HEK293 (cell line): ENCODE measurements around the gene ELOVL4.

Experiments used
- CTCF ChIA-PET: fragments of 350-600 bp; formaldehyde crosslinking; extraction: SDS; loops from one replicate; lab custom pipeline; 2021; ENCODE audit warnings: antibody characterized with exemption; lab: Yijun Ruan, JAX
- POLR2A ChIA-PET: fragments of 300-600 bp; formaldehyde crosslinking; extraction: SDS; loops from one replicate; lab custom pipeline; 2020; ENCODE audit warnings: antibody characterized with exemption, inconsistent platforms; lab: Yijun Ruan, JAX
- H3K27ac ChIP-seq: fragments of 200-500 bp; sonication (Bioruptor generic); 2 replicates; pipeline ENCODE4 v1.5.1; 2014; ENCODE audit warnings: low read depth, low read length, control low read depth, inconsistent platforms; ENCODE audit errors: extremely low read depth
- H3K36me3 ChIP-seq, 2 experiments: fragments of 200-500 bp in 1 of 2; sonication (Bioruptor generic) in 1 of 2; 1 replicate in 1 of 2; 2 replicates in 1 of 2; pipeline ENCODE4 v1.5.1; 2014 to 2017; ENCODE audit warnings: inconsistent platforms in 2 of 2, low read length in 2 of 2; ENCODE audit not compliant: control insufficient read depth in 2 of 2, insufficient read depth in 1 of 2
- H3K4me1 ChIP-seq: fragments of 200-500 bp; sonication (Bioruptor generic); 2 replicates; pipeline ENCODE4 v1.5.1; 2014; ENCODE audit warnings: mild to moderate bottlenecking, low read length, inconsistent platforms; ENCODE audit not compliant: control insufficient read depth, insufficient read depth
- H3K4me3 ChIP-seq: 2 replicates; pipeline ENCODE4 v1.5.1; 2011; ENCODE audit warnings: low read depth, mild to moderate bottlenecking, control low read depth, low read length, moderate library complexity
- H3K9me3 ChIP-seq: fragments of 200-500 bp; sonication (Bioruptor generic); 2 replicates; pipeline ENCODE4 v1.5.1; 2014; ENCODE audit warnings: low read depth, low read length, inconsistent platforms; ENCODE audit not compliant: control insufficient read depth, insufficient read depth
- IKZF3 ChIP-seq: fragments of 450-650 bp; IDR thresholded peaks from 2 replicates; pipeline ENCODE4 v1.5.0; 2018; ENCODE audit warnings: missing biosample characterization, mild to moderate bottlenecking, missing genetic modification characterization, moderate library complexity
- MEIS1 ChIP-seq: sonication (generic); formaldehyde crosslinking; IDR thresholded peaks from 2 replicates; pipeline ENCODE4 v1.8.1; 2022; ENCODE audit warnings: missing genetic modification reagents, mild to moderate bottlenecking, borderline replicate concordance
- REPIN1 ChIP-seq: fragments of 450-650 bp; formaldehyde crosslinking; IDR thresholded peaks from 2 replicates; pipeline ENCODE4 v1.5.1; 2017; ENCODE audit warnings: missing biosample characterization, missing genetic modification characterization, low read depth
- SETDB1 ChIP-seq: IDR thresholded peaks from one replicate; pipeline ENCODE4 v1.6.1; 2017; ENCODE audit warnings: mild to moderate bottlenecking, low read length, moderate library complexity, mixed read lengths; ENCODE audit not compliant: insufficient read length
- TSHZ1 ChIP-seq: fragments of 450-650 bp; formaldehyde crosslinking; IDR thresholded peaks from 2 replicates; pipeline ENCODE4 v1.5.1; 2016; ENCODE audit warnings: missing biosample characterization, missing genetic modification characterization, borderline replicate concordance
- ZFP3 ChIP-seq: fragments of 450-650 bp; formaldehyde crosslinking; IDR thresholded peaks from 2 replicates; pipeline ENCODE4 v1.5.1; 2016; ENCODE audit warnings: low read depth, missing biosample characterization, missing genetic modification characterization
- ZNF121 ChIP-seq: fragments of 450-650 bp; formaldehyde crosslinking; IDR thresholded peaks from 2 replicates; pipeline ENCODE4 v1.5.1; 2016; ENCODE audit warnings: missing biosample characterization, missing genetic modification characterization
- ZNF132 ChIP-seq: fragments of 450-650 bp; formaldehyde crosslinking; IDR thresholded peaks from 2 replicates; pipeline ENCODE4 v1.5.1; 2017; ENCODE audit warnings: missing biosample characterization, missing genetic modification characterization, borderline replicate concordance
- ZNF140 ChIP-seq: fragments of 450-650 bp; formaldehyde crosslinking; IDR thresholded peaks from 2 replicates; pipeline ENCODE4 v1.5.1; 2016; ENCODE audit warnings: missing biosample characterization, missing genetic modification characterization
- ZNF16 ChIP-seq: fragments of 450-650 bp; formaldehyde crosslinking; IDR thresholded peaks from 2 replicates; pipeline ENCODE4 v1.5.1; 2016; ENCODE audit warnings: low read depth, missing biosample characterization, missing genetic modification characterization
- ZNF292 ChIP-seq: fragments of 450-650 bp; formaldehyde crosslinking; IDR thresholded peaks from 2 replicates; pipeline ENCODE4 v1.5.1; 2016; ENCODE audit warnings: low read depth, missing biosample characterization, missing genetic modification characterization, borderline replicate concordance
- ZNF302 ChIP-seq: fragments of 450-650 bp; formaldehyde crosslinking; IDR thresholded peaks from 2 replicates; pipeline ENCODE4 v1.5.1; 2016; ENCODE audit warnings: missing biosample characterization, missing genetic modification characterization, low read depth
- ZNF391 ChIP-seq: fragments of 450-650 bp; formaldehyde crosslinking; IDR thresholded peaks from 2 replicates; pipeline ENCODE4 v1.5.1; 2016; ENCODE audit warnings: low read depth, missing biosample characterization, missing genetic modification characterization, borderline replicate concordance
- ZNF426 ChIP-seq: fragments of 450-650 bp; formaldehyde crosslinking; IDR thresholded peaks from 2 replicates; pipeline ENCODE4 v1.5.1; 2017; ENCODE audit warnings: missing biosample characterization, missing genetic modification characterization, mild to moderate bottlenecking, inconsistent platforms, moderate library complexity
- ZNF513 ChIP-seq: fragments of 450-650 bp; IDR thresholded peaks from 2 replicates; pipeline ENCODE4 v1.5.1; 2018; ENCODE audit warnings: missing biosample characterization, missing genetic modification characterization
- ZNF521 ChIP-seq: fragments of 450-650 bp; formaldehyde crosslinking; IDR thresholded peaks from 2 replicates; pipeline ENCODE4 v1.5.1; 2017; ENCODE audit warnings: missing biosample characterization, mild to moderate bottlenecking, missing genetic modification characterization
- ZNF692 ChIP-seq: fragments of 450-650 bp; formaldehyde crosslinking; IDR thresholded peaks from 2 replicates; pipeline ENCODE4 v1.5.1; 2016; ENCODE audit warnings: missing biosample characterization, missing genetic modification characterization
- ZNF701 ChIP-seq: fragments of 450-650 bp; formaldehyde crosslinking; IDR thresholded peaks from 2 replicates; pipeline ENCODE4 v1.5.1; 2016; ENCODE audit warnings: missing biosample characterization, missing genetic modification characterization
- ZNF76 ChIP-seq: fragments of 450-650 bp; formaldehyde crosslinking; IDR thresholded peaks from 2 replicates; pipeline ENCODE4; 2016; ENCODE audit warnings: low read depth, missing biosample characterization, missing genetic modification characterization, borderline replicate concordance

The ELOVL4 gene

GRCh38 chr6:79869600-79870084 is 77.7 kb downstream of the ELOVL4 start (continued):
- TF ChIP-seq ZNF692 (tag by site-specific recombination), result peak; percentile 34; the same call in 1 of the 2 replicates

DNA sequence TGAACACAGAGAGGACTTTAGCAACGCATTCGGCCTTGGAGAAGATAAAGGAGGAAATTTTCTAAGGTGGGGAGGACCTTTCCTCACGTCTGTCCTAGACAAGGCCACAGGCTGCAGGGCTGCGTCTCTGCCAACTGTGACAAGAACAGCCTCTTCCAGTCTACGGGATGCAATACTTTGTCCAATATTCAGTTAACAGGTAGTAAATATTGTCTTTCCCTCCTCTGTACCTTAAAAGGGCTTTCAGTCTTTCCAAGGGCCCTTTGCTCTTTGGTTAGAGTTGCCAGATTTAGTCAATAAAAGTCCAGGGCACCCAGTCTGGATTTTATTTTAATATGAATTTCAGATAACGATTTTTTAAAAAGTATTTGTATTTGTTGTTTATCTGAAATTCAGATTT is 78.2 kb downstream of the ELOVL4 start:
- TF ChIP-seq ZNF302 (tag by site-specific recombination), result no peak
- TF ChIP-seq IKZF3 (tag by site-specific recombination), result no peak
- TF ChIP-seq ZNF513, result no peak
- no peak for TF ChIP-seq REPIN1
- TF ChIP-seq ZNF140 (tag by site-specific recombination), result no peak
- TF ChIP-seq ZNF292 (tag by site-specific recombination), result no peak
- TF ChIP-seq SETDB1, result no peak
- no peak for TF ChIP-seq ZNF701 (tag by site-specific recombination)
- no peak for TF ChIP-seq ZNF16 (tag by site-specific recombination)
- TF ChIP-seq ZNF692 (tag by site-specific recombination), result no peak
- no peak for TF ChIP-seq MEIS1
- no peak for TF ChIP-seq TSHZ1 (tag by site-specific recombination)
- TF ChIP-seq ZFP3, result no peak
- TF ChIP-seq ZNF426 (tag by site-specific recombination), result no peak
- no peak for TF ChIP-seq ZNF121 (tag by site-specific recombination)
- no peak for TF ChIP-seq ZNF76 (tag by site-specific recombination)
- no peak for TF ChIP-seq ZNF521 (tag by site-specific recombination)
- TF ChIP-seq ZNF132 (tag by site-specific recombination), result no peak
- TF ChIP-seq ZNF391, result no peak
- CTCF ChIA-PET, result interaction anchor here (0.7 to 3.3 kb wide), 36 partner anchors 9 to 239 kb away, joined by 3 to 47 read pairs (median 4); no protein-coding TSS in a partner anchor
- no peak overlapping the region for H3K27ac ChIP-seq
- H3K4me3 ChIP-seq, result no peak overlapping the region
- POLR2A ChIA-PET, result interaction anchor here (1.0 kb wide), 1 partner anchor 77 kb away, joined by 3 read pairs; no protein-coding TSS in a partner anchor
- H3K4me1 ChIP-seq, result no peaks in the 10 kb centered on the region
- no peaks in the 10 kb centered on the region for H3K9me3 ChIP-seq
- no peaks in the 10 kb centered on the region for H3K36me3 ChIP-seq
